Iris pigment epithelial cell (primary cell): ENCODE results near the gene PRICKLE2.
A peak's percentile ranks its signal among the peaks of the same experiment; 100 is the strongest.

Source experiments
- DNase-seq: peaks from one replicate; pipeline ENCODE4 v3.0.0-alpha.2; 2011; ENCODE audit warnings: low read depth

Gene PRICKLE2

DNA sequence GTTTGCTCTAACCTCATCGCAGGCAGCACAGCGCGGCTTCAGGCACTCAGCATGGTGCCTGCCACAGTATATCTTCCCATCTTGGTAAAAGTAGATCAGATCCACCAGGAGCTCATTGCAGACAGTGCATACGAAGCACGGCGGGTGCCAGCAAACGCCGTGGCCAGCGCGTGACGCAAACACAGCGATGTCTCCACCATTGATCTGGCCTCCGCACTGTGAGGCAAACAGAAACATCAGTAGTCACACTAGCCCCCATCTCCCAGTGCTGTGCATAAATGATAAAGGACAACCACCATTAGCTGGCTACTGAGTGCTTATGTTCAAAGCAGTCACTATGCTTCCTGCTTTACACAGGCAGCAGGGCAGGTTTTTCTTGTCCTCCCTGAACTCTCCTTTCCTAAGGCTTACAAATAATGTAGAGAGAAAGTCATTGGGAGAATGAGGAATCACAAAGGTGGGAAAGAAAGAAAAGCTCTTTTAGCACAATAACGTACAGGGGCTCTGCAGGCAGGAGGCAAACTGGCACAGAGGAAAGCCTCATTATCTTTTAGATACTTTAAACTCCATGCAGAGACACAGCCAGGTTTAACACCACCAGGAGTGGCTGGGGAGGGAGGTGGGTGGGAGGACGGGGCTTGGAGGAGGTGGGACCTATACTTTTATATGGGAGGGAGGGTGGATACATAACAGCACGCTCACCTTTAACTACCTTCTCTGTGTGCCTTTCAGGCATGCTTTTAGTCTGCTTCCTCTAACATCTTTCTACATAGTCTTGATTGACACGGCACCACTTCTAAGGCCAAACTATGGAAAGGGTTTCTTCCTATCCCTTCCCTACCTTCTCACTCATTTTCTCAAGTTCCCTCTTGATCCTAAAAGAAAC, 67.9 kb downstream of the PRICKLE2 start:
- no peak for DNase-seq

DNA sequence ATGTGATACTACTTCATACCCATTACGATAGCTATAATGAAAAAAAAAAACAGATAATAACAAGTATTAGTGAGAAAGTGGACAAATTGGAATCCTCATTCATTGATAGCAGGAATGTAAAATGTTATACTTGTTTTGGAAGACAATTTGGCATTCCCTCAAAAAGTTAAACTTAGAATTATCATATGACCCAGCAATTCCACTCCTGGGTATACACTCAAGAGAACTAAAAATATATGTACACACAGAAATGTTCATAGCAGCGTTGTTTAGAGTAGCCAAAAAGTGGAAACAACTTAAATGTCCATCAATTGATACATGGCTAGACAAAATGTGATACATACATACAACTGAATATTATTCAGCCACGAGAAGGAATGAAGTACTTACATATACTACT, 69.9 kb downstream of the PRICKLE2 start:
- DNase-seq, result no peak

DNA sequence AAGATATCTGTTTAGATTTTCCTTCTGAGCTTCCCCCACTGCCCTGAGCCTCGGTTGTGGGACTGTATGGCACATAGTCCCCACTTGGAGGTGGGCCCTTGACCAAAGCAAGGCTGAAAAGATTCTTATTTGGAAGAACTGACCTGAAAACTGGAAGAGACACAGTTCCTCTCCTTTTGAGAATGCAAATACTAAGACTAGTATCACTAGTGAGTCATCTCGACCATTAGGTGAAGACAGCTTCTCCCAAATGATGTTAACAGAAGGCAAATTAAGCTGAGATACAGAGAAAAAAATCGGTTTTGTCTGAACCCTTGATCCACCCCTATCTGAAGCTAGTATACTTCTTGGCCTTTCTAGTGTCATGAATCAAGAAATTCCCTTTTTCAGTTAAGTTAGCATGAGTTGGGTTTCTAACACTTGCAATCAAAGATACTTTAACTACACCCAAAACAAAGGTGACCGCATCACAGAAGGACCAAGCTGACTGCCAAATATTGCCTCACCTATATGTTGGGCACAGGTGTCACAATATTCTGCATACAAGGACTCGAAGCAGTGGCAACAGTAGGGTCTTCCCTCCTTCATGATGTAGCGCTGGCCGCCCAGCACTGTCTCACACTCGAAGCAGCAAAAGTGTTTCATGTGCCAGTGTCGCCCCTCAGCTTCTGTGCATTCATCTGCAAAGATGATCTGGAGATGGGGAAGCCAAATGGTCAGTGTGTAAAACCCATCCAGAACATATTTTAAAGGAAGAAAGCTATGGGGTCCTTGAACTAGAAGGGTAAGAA, 72.4 kb downstream of the PRICKLE2 start:
- no peak for DNase-seq

DNA sequence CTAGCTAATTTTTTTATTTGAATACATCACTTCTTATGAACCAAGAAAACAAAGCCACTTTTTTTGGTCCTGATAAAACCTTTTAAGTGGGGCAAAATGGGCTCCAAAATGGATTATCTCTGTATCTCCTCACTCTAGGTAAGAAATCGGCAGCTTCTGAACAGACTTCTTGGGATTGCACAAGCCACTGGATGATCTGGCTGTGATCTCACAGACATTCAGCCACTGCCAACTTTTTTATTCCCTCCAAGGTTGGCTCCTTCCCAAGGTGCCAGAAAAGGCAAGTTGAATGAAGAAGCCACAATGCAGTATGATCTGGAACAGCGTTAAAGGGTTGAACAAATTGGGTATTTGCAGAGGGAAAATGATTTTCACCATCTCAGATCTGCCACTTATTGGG, 73.2 kb downstream of the PRICKLE2 start:
- peak; percentile 95 for DNase-seq

DNA sequence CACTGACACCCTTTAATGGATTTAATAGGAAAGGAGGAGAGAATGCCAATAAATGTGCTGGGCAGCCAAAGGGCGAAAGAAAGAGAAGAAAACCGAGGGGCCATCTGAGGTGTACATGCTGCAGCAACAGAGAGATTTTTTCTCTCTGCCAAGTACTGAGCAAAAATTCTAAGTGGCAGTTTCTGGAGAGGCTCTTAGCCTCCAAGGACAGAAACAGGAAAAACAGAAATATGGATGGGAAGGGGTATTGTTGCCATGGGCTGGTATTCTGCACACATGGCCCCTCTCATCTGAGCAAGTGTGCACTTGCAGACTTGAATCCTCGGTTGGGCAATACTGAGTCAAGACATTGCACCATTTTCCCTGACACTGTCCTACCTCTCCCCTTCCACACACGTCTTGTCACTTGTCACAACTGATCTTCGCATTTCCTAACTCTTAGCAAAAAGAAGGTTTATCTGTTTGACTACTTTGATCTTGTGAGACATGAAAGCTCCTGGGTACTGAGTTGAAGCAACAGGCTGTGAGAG, 73.9 kb downstream of the PRICKLE2 start:
- peak; percentile 41 for DNase-seq

DNA sequence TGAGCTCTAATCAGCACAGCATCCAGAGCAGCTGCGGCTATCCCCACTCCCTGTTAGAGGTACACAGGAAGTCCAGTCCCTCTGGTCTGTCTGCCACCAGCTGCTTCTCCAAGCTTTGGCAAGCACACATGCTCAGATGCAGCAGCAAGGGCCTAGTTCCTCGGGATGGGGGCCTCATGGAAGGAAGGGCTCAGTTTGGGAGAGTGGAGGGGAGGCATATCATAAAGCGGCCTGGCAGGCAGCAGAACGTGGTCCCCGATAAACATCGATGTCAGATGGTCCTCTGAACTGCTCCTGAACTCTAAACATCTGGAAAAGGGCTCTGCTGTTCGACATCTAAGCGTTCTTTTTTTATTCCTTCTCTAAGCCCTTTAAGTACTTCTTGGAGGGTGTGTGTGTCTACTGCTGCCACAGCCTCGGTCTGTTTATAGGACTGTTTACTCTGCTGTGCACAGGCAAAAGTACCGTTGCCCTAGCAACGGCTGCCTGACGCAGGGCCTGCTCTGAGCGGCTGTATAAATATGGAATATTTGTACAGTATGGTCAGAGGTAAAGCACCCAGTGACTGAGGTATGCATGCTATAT, 74.6 kb downstream of the PRICKLE2 start:
- DNase-seq, result peak; percentile 98

DNA sequence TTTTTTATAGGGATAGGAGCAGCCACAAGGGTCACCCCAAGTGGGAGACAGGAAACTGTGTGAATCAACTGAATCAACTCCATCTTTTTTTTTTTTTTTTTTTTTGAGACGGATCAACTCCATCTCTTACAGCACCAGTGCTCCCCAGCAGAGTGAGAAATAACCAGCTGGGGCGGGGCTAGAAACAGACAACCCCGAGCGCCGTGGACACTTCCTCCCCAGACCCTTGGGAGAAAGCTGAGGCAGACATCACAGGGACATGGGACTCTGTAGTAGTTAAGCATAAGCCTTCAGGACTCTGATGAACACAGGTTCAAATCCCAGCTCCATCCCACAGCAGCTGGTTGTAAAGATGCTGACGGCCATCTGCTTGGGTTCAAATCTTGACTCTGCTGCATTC, 75.4 kb downstream of the PRICKLE2 start:
- DNase-seq, result no peak

DNA sequence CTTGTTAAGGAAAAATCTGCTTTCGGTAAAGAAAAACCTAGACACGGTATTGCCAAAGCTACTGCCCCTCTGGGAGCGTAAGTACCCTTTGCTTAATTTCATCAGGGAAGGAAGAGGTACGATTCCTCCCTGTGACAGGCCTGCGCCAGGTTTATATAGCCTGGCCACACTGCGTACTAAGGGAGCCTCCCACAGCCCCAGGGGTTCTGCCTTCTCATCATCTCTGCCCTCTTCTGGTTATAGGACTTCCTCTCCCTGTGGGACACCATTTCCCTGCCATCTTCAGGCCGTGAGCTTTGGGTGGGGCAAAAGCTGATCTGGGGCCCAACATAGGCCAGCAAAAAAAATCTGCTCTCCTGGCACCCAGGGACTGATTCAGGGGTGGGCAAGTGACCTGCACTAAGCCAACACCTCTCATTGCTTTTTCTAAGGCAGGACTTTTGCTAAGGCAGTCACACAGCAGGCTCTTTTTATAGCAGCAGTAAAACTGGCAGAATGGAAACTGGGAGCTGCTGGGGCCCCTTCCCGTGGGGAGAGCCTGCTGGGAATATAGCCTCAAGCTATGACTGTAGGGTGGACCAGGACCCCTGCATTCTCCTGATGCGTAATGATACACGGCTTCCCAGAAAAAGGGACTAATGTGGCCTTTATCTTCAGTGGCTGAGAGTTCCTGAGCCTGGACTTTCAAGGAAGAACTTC, 76.2 kb downstream of the PRICKLE2 start:
- DNase-seq, result no peak

DNA sequence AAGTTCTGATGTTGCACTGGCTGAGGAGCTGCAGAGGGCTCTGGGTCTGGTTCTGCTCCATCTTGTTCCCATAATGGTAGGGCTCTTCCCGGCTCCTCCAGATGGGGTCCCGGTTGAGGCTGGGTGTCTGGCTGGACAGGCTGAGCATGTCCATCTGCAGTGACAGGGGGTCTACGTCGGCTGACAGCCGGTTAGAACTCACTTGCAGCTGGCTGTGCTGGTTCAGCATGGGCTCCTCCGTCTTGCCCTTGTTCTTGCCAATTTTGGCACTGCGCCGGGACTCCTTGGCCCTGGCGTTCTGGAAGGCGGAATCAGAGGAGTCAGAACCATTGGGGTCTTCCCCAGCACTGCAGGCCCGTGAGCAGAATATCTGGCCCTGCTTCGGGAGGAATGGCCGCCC, 78.1 kb downstream of the PRICKLE2 start:
- no peak for DNase-seq

DNA sequence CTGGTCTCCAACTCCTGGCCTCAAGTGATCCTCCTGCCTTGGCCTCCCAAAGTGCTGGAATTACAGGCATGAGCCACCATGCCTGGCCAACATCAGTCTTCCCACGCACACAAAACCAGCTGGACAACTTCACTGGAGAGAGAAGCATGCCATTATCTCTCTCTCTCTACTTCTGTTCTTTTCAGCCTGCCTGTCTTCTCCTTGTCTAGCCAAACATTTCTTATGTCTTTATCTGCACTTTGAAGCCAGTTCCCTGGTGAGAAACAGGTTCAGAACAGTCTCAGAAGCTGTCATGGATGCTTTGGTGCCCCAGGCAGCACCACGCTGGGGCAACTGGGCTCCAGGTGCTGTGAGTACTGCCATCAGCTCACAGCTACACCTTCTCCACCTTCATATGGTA, 79.8 kb downstream of the PRICKLE2 start:
- DNase-seq, result no peak

DNA sequence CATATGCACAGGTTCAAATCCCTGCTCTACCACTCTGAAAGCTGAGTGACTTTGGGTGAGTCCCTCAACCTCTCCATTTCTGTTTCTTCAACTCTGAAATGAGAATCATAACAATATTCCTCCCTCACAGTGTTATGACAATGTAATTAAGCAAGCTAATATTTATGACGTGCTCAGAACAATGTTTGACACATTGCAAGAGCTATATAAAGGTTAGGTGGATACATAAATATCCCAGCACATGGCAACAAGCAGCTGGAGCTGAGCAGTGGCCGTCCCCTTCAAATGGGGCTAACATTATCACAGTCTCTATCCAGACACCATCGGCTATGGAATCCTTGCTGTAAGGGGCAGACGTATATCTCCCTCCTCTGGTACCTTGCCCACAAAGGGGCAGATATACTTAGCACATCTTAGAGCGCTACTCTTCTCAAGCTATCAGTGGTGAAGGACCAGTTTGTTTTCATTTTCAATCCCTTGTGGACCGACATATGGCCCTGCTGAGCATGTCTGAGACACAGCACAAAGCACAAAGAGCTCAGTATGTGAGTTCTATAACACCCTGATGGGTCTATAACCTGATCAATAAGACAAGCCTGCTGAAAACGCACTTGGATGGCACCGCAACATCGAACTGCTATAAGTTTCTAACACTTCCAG, 80.9 kb downstream of the PRICKLE2 start:
- DNase-seq, result no peak

DNA sequence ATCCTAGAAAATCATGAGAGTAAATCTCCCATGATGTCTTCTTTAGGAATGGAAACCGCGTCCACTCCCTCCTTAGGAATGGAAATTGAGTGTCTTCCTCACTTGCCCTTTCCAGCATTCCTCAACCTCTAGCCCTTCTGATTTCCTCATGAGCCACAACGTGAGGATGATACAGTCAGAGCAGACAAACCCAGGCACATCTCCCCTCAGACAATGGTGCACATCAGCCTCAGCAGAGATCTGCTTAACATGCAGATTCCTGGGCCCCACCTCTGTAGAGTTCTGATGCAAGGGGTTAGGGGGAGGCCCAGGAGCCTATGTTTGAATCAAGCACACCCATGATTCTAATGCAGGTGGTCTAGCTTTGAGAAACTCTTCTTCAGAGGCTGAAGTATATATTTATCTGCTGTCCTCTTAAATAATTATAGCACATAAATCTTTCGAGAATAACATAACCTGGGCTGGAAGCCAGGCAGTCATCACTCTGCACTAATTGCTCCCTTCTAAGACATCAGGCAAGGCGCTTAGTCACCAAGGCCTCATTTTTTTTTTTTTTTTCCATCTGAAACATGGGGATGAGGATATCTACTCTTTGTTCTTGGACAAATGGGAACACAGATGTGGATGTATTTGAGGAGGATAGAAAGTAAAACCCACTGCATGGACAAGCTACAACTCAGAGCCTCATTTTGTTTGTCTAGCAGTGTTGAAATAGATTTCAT, 81.7 kb downstream of the PRICKLE2 start:
- peak; percentile 72 for DNase-seq

DNA sequence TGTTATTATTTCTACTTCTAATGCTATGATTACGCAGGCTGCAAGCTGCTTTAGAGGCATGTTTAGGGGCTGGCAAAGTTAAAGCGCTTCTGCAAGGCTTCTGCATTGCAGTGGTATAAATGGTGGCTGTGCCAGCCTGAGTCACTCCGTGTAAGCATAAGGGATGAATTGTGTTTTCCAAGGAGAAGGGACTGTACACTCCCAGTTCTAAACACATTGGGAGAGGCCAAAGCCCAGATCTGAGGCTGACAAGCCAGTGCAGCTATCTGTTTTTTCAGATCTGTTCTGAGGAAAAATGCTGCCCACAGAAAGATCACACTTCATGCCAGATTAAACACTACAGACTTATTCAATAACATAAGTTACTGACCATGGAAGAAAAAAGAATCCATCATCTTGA, 83.8 kb downstream of the PRICKLE2 start:
- no peak for DNase-seq

DNA sequence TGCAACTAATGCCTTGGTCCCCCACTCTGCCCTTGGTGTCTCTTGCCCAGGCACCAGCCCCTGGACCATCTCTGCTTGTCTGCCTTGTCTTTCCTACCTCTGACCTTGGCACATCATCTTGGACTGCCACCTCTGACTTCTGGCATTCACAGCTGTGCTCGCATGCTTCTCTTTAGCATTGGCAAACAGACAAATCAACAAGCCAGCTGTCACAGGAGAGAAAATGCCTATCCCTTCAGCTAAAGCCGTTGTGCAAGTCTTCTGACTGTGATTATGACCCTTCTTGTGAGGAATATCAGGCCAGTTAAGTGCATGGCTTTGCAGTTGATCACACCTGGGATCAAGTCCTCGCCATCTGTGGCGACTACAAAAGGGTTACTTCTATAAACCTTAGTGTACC, 84.6 kb downstream of the PRICKLE2 start:
- DNase-seq, result no peak

DNA sequence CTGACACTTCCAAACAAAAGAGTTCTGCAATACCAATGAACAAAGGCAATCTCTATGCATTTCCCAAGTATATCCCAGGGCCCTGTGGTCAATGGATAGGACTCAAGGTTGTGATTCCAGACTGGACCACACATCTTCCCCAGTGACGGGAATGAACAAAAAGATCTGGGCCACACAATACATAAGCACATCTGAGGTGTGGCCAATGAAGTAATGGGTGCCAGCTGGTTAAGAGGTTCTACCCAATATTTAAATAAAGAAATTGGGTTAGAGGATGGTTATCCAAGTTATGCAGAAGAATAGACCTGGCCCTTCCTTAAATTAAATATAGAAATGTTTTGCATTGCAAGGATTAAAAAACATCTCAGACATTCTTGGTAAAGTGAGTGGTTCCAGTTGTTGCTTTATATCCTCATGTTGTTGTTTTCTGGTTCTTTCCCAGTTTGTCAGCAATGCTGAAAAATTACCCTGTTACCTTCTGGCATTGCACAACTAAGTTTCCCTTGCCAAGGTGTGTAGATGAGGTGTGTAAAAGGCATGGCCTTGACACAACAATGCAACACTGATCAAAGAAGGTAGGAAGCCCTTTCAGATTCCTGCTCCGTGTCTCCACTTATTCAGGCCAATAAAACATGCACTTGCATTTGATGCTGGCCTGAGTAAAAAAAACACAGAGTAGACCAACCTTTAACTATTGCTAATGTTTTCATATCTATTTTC, 86.5 kb downstream of the PRICKLE2 start:
- DNase-seq, result no peak

DNA sequence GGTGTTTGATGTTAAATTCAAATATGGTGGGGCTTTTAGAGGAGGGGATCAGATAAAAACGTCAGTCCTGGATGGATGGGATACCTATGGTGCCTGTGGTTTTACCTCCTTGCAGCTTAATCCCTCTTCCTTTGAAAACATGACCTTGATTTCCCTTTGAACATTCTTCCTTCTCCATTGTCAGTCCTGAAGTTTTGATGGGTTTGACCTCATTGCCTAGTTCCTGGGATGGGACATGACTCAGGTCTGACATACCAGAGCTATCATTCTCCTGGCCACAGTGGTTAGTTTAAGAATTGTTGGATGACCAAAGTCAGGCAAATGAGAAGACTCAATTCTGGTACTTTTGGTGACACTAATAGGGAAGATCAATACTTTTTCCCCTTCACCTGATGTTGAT, 87.2 kb downstream of the PRICKLE2 start:
- DNase-seq, result peak; percentile 38

DNA sequence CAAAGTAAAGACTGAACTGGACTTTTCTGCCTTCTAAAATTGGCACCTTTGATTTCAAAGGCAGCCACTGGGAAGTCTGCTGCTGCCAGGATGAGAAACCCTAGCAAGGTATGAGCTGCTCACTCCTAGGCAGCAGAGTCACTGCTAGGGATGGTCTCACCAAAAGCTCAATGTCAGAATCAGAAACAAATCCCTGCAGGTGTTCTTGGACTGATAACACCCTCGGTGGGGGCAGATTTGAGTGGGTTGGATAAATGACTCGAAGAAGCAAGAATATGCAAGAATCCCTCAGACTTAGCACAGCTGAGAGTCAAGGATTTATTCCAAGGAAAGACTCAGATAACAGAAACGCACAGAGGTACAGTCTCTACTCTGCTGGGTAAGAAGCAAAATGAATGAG, 90.4 kb downstream of the PRICKLE2 start:
- no peak for DNase-seq

DNA sequence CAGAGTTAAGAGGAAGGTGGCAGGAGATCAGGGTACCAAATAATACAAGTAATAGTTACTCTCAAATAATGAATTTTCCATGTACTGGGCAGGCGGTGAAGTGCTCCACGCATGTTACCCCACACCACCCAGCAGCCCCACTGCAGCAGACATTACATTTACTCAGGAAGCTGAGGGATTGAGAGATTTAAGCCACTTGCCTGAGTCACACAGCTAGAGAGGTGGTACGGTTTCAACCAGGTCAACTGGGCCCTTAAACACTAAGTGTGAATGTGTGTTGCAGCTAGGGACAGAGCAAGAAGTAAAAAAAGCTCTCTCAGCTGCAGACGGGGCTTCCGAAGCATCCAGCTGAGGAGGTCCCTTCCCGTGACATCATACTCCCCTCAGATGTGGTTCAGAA, 91.3 kb downstream of the PRICKLE2 start:
- peak; percentile 78 for DNase-seq

DNA sequence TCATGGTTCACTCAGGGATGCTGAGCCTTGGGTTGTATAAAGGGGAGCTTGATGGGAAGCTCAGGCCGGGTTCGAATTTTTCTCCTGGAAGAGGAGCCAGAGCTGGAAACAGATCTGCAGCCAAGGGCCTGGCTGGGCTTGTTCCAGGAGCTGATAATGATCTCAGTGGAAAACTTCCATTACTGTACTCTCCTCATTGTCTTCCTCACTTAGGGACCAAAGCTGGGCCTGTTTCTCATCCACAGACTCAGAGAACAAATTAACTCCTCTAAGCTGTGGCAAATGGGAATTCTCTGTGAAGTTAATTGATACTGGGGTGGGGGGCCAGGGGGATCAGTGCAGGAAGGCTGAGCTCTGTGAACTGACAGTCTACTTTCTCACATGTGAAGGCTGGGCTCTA, 92.0 kb downstream of the PRICKLE2 start:
- DNase-seq, result no peak
